Measurements from ENCODE around the gene CTNNB1.

Gene CTNNB1

GRCh38 chr3:41198950-41199865, at the start of gene CTNNB1:
Gene CTNNB1 (plus strand): TSS chr3:41199505. CDS start chr3:41224069, 24,564 bp downstream.
- peak; percentile 89 for DNase-seq (ENCODE audit: low spot score)

- no peak for DNase-seq (ENCODE audit: low spot score)
These were observed 43.5 kb upstream of the CTNNB1 start for GRCh38 chr3:41155834-41156233.

- DNase-seq (ENCODE audit: low spot score) = no peak
These were observed 40.4 kb upstream of the CTNNB1 start for GRCh38 chr3:41158947-41159346.

- no peak for DNase-seq (ENCODE audit: low spot score)
These were observed 39.6 kb upstream of the CTNNB1 start for GRCh38 chr3:41159588-41160189.

GRCh38 chr3:41162541-41162940, 36.8 kb upstream of the CTNNB1 start:
- DNase-seq (ENCODE audit: low spot score) = no peak

- DNase-seq (ENCODE audit: low spot score) = no peak
These were observed 36.3 kb upstream of the CTNNB1 start for GRCh38 chr3:41163006-41163405.

- DNase-seq (ENCODE audit: low spot score) = no peak
These were observed 35.9 kb upstream of the CTNNB1 start for GRCh38 chr3:41163421-41163820.

GRCh38 chr3:41164777-41165176, 34.5 kb upstream of the CTNNB1 start:
- DNase-seq (ENCODE audit: low spot score) = no peak

GRCh38 chr3:41167722-41168497, 31.4 kb upstream of the CTNNB1 start:
- DNase-seq (ENCODE audit: low spot score) = no peak

- DNase-seq (ENCODE audit: low spot score) = no peak
These were observed 30.3 kb upstream of the CTNNB1 start for GRCh38 chr3:41169023-41169422.

- no peak for DNase-seq (ENCODE audit: low spot score)
These were observed 25.1 kb upstream of the CTNNB1 start for GRCh38 chr3:41173926-41174885.

GRCh38 chr3:41175365-41175764, 23.9 kb upstream of the CTNNB1 start:
- no peak for DNase-seq (ENCODE audit: low spot score)

- no peak for DNase-seq (ENCODE audit: low spot score)
These were observed 22.7 kb upstream of the CTNNB1 start for GRCh38 chr3:41176596-41176995.

GRCh38 chr3:41178576-41178975, 20.7 kb upstream of the CTNNB1 start:
- DNase-seq (ENCODE audit: low spot score) = no peak

GRCh38 chr3:41180396-41180795, 18.9 kb upstream of the CTNNB1 start:
- DNase-seq (ENCODE audit: low spot score) = no peak

- DNase-seq (ENCODE audit: low spot score) = no peak
These were observed 16.7 kb upstream of the CTNNB1 start for GRCh38 chr3:41182504-41183059.

GRCh38 chr3:41184394-41184793, 14.9 kb upstream of the CTNNB1 start:
- no peak for DNase-seq (ENCODE audit: low spot score)

- DNase-seq (ENCODE audit: low spot score) = no peak
These were observed 13.0 kb upstream of the CTNNB1 start for GRCh38 chr3:41186297-41186696.

- no peak for DNase-seq (ENCODE audit: low spot score)
These were observed 11.0 kb upstream of the CTNNB1 start for GRCh38 chr3:41188306-41188705.

GRCh38 chr3:41190509-41191284, 8.6 kb upstream of the CTNNB1 start:
- DNase-seq (ENCODE audit: low spot score) = no peak

All from RKO (cell line).